GM12878 (cell line): Measurements from ENCODE around the gene ZNF595.
"Not testable (repeated sequence)": the region's sequence is repeated elsewhere in the genome, so short reads cannot be mapped to it uniquely, and the experiment has no call there.

Source experiments
- BCL11A ChIP-seq: IDR thresholded peaks from 2 replicates; pipeline ENCODE4 v1.6.1; 2011; ENCODE audit warnings: low read depth, low read length
- HCFC1 ChIP-seq: fragments of 150-350 bp; IDR thresholded peaks from 2 replicates; pipeline ENCODE4 v1.6.1; 2014; ENCODE audit warnings: low read length
- HDAC2 ChIP-seq: fragments of 200-600 bp; sonication (generic); IDR thresholded peaks from 2 replicates; pipeline ENCODE4 v1.6.1; 2017
- POU2F2 ChIP-seq: IDR thresholded peaks from 3 replicates; pipeline ENCODE4 v1.6.1; 2011; ENCODE audit warnings: low read depth, mild to moderate bottlenecking, low read length, borderline replicate concordance
- SREBF2 ChIP-seq: IDR thresholded peaks from 2 replicates; pipeline ENCODE4 v1.6.1; 2012; ENCODE audit warnings: mild to moderate bottlenecking, low read length
- TF ChIP-seq, protein P1 (sequence below), 3 experiments: IDR thresholded peaks in 2 of 3; conservative IDR thresholded peaks in 1 of 3; 2 replicates each; pipeline ENCODE4 v1.5.1; 2011; ENCODE audit warnings: low read depth in 3 of 3, low read length in 3 of 3, mild to moderate bottlenecking in 3 of 3, control low read depth in 2 of 3, moderate library complexity in 2 of 3, inconsistent platforms in 1 of 3, mixed read lengths in 1 of 3; ENCODE audit not compliant: control insufficient read depth in 2 of 3, insufficient read depth in 1 of 3; ENCODE audit errors: extremely low read depth in 1 of 3

DNA sequence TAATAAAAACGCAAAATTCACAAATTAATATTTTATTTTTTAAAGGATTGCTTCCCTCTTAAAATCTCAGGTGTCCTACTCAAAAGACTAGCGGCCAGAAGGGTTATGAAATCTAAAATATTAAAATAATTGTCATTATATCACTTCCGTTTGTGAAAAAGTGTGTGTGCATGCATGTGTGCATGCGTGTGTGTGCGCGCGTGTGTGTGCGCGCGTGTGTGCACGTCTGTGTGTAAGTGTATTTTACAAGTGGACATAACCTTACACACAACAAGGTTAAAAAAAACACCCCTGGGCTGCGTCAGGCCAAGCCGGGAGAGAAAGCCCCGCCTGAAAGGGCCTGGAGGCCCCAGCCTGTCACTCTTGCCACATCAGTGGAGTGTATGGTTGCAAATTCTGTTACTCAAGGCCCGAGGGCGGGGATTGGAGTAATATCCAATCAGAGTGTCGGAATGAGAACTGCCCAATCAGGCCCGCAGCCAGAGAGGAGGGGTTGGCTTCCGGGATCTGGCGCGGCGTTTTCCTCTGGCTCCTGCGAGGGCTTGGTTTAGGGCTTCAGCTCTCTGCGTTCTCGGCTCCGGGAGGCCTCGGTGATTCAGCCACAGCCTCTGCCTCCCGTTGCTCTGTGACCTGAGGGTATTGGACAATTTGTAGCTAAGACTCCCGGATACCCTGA lies at the start of gene ZNF595:
- TF ChIP-seq, protein P1, sequence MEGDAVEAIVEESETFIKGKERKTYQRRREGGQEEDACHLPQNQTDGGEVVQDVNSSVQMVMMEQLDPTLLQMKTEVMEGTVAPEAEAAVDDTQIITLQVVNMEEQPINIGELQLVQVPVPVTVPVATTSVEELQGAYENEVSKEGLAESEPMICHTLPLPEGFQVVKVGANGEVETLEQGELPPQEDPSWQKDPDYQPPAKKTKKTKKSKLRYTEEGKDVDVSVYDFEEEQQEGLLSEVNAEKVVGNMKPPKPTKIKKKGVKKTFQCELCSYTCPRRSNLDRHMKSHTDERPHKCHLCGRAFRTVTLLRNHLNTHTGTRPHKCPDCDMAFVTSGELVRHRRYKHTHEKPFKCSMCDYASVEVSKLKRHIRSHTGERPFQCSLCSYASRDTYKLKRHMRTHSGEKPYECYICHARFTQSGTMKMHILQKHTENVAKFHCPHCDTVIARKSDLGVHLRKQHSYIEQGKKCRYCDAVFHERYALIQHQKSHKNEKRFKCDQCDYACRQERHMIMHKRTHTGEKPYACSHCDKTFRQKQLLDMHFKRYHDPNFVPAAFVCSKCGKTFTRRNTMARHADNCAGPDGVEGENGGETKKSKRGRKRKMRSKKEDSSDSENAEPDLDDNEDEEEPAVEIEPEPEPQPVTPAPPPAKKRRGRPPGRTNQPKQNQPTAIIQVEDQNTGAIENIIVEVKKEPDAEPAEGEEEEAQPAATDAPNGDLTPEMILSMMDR (IDR thresholded peaks at IDR 0.05 in 2 of 3, conservative IDR thresholded peaks at IDR 0.05 in 1 of 3; ENCODE audit: control insufficient read depth in 2 of 3, extremely low read depth in 1 of 3, insufficient read depth in 1 of 3, low read depth in 3 of 3, low read length in 3 of 3) = not testable (repeated sequence)
- not testable (repeated sequence) for TF ChIP-seq POU2F2, HCFC1, BCL11A, SREBF2, HDAC2
